PFSK-1 (cell line): ENCODE data around the gene FAM78B.

Source experiments
- FOXP2 ChIP-seq: optimal IDR thresholded peaks from 2 replicates; pipeline ENCODE3; 2011; ENCODE audit warnings: borderline replicate concordance, control low read depth, inconsistent platforms; ENCODE audit not compliant: insufficient read depth; ENCODE audit errors: extremely low read length, extremely low read depth
- POLR2AphosphoS5 ChIP-seq: IDR thresholded peaks from 2 replicates; pipeline ENCODE4 v1.6.1; 2012; ENCODE audit warnings: low read depth, mild to moderate bottlenecking, control low read depth, low read length, moderate library complexity
- REST ChIP-seq, 2 experiments: IDR thresholded peaks; 2 replicates each; pipeline versions ENCODE4 v1.6.1 to v1.8.0; 2011 to 2012; ENCODE audit warnings: low read depth in 2 of 2, low read length in 2 of 2, control low read depth in 1 of 2, inconsistent platforms in 1 of 2, mild to moderate bottlenecking in 1 of 2, moderate library complexity in 1 of 2; ENCODE audit not compliant: insufficient read depth in 1 of 2
- SIN3A ChIP-seq: IDR thresholded peaks from 2 replicates; pipeline ENCODE4 v1.6.1; 2012; ENCODE audit warnings: mild to moderate bottlenecking, low read length, moderate library complexity, borderline replicate concordance; ENCODE audit not compliant: insufficient read depth
- TAF1 ChIP-seq: IDR thresholded peaks from 2 replicates; pipeline ENCODE4 v1.6.1; 2012; ENCODE audit warnings: low read length, control low read depth, borderline replicate concordance; ENCODE audit not compliant: insufficient read depth

FAM78B gene

GRCh38 chr1:166062421-166063070 lies 104.3 kb downstream of the FAM78B start:
- no peak for TF ChIP-seq POLR2AphosphoS5
- TF ChIP-seq FOXP2: no peak
- TF ChIP-seq SIN3A: no peak

- no peak for TF ChIP-seq SIN3A
- no peak for TF ChIP-seq REST (IDR thresholded peaks at IDR 0.05; ENCODE audit: insufficient read depth in 1 of 2, low read depth in 2 of 2, low read length in 2 of 2)
- no peak for TF ChIP-seq TAF1
- TF ChIP-seq FOXP2: no peak
These were observed 109.2 kb downstream of the FAM78B start for GRCh38 chr1:166057650-166058049.

GRCh38 chr1:166053395-166053794 lies 113.4 kb downstream of the FAM78B start:
- TF ChIP-seq SIN3A (no peak), TAF1 (no peak), POLR2AphosphoS5 (no peak), FOXP2 (no peak), REST (IDR thresholded peaks at IDR 0.05; ENCODE audit: insufficient read depth in 1 of 2, low read depth in 2 of 2, low read length in 2 of 2) (no peak)

- TF ChIP-seq SIN3A: no peak
- no peak for TF ChIP-seq POLR2AphosphoS5
- no peak for TF ChIP-seq TAF1
- TF ChIP-seq REST (IDR thresholded peaks at IDR 0.05; ENCODE audit: insufficient read depth in 1 of 2, low read depth in 2 of 2, low read length in 2 of 2): no peak
- TF ChIP-seq FOXP2: no peak
These were observed 126.4 kb downstream of the FAM78B start for GRCh38 chr1:166040202-166040997.

GRCh38 chr1:166039436-166040201 lies 127.2 kb downstream of the FAM78B start:
- no peak for TF ChIP-seq REST (IDR thresholded peaks at IDR 0.05; ENCODE audit: insufficient read depth in 1 of 2, low read depth in 2 of 2, low read length in 2 of 2)
- TF ChIP-seq POLR2AphosphoS5: no peak
- TF ChIP-seq SIN3A: no peak
